HL-60 (cell line): Measurements from ENCODE around the gene CDT1.

Experiments
- GABPA ChIP-seq: IDR thresholded peaks from 2 replicates; pipeline ENCODE4 v1.6.1; 2012; ENCODE audit warnings: low read depth
- POLR2AphosphoS5 ChIP-seq: IDR thresholded peaks from 2 replicates; pipeline ENCODE4 v1.6.1; 2012; ENCODE audit warnings: low read depth
- TF ChIP-seq, protein P1 (sequence below): IDR thresholded peaks from one replicate; pipeline ENCODE4 v1.5.1; 2011; ENCODE audit warnings: low read length, control low read depth, inconsistent platforms; ENCODE audit not compliant: insufficient read depth
- TF ChIP-seq, protein P2 (sequence below): IDR thresholded peaks from 2 replicates; pipeline ENCODE4 v1.6.1; 2012; ENCODE audit warnings: low read depth; ENCODE audit not compliant: insufficient replicate concordance

DNA sequence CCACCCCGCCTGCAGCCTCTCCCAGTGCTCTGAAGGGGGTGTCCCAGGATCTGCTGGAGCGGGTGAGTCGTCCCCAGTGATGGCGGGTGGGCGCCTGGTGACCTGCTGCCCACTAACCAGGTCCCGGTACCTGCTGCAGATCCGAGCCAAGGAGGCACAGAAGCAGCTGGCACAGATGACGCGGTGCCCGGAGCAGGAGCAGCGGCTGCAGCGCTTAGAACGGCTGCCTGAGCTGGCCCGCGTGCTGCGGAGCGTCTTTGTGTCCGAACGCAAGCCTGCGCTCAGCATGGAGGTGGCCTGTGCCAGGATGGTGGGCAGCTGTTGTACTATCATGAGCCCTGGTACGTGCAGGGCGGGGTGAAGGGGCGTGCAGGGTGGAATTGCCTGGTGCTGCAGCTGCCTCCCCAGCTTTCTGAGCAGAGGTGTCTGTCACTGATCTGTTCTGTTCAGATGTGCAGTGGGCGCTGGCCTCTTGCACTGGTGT, 3.6 kb downstream of the CDT1 start:
- TF ChIP-seq POLR2AphosphoS5 (no peak), GABPA (no peak)
- TF ChIP-seq, protein P1, sequence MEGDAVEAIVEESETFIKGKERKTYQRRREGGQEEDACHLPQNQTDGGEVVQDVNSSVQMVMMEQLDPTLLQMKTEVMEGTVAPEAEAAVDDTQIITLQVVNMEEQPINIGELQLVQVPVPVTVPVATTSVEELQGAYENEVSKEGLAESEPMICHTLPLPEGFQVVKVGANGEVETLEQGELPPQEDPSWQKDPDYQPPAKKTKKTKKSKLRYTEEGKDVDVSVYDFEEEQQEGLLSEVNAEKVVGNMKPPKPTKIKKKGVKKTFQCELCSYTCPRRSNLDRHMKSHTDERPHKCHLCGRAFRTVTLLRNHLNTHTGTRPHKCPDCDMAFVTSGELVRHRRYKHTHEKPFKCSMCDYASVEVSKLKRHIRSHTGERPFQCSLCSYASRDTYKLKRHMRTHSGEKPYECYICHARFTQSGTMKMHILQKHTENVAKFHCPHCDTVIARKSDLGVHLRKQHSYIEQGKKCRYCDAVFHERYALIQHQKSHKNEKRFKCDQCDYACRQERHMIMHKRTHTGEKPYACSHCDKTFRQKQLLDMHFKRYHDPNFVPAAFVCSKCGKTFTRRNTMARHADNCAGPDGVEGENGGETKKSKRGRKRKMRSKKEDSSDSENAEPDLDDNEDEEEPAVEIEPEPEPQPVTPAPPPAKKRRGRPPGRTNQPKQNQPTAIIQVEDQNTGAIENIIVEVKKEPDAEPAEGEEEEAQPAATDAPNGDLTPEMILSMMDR, result no peak
- TF ChIP-seq, protein P2, sequence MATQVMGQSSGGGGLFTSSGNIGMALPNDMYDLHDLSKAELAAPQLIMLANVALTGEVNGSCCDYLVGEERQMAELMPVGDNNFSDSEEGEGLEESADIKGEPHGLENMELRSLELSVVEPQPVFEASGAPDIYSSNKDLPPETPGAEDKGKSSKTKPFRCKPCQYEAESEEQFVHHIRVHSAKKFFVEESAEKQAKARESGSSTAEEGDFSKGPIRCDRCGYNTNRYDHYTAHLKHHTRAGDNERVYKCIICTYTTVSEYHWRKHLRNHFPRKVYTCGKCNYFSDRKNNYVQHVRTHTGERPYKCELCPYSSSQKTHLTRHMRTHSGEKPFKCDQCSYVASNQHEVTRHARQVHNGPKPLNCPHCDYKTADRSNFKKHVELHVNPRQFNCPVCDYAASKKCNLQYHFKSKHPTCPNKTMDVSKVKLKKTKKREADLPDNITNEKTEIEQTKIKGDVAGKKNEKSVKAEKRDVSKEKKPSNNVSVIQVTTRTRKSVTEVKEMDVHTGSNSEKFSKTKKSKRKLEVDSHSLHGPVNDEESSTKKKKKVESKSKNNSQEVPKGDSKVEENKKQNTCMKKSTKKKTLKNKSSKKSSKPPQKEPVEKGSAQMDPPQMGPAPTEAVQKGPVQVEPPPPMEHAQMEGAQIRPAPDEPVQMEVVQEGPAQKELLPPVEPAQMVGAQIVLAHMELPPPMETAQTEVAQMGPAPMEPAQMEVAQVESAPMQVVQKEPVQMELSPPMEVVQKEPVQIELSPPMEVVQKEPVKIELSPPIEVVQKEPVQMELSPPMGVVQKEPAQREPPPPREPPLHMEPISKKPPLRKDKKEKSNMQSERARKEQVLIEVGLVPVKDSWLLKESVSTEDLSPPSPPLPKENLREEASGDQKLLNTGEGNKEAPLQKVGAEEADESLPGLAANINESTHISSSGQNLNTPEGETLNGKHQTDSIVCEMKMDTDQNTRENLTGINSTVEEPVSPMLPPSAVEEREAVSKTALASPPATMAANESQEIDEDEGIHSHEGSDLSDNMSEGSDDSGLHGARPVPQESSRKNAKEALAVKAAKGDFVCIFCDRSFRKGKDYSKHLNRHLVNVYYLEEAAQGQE, result no peak
